ENCODE measurements around the gene GPRIN3.
"Not testable (repeated sequence)": the region's sequence is repeated elsewhere in the genome, so short reads cannot be mapped to it uniquely, and the experiment has no call there.

GPRIN3 gene

GRCh38 chr4:89203902-89204301, 103.7 kb downstream of the GPRIN3 start:
- Histone ChIP-seq H3K27me3 (ENCODE audit: insufficient read depth, low read length, poor library complexity, severe bottlenecking) (no peaks in the 10 kb centered on the region), H3K9me2 (replicated peaks; ENCODE audit: low read depth, low read length) (no peaks in the 10 kb centered on the region), H3K79me2 (ENCODE audit: insufficient read depth, low read length) (no peaks in the 10 kb centered on the region), H3K36me3 (ENCODE audit: insufficient read depth, low read length) (no peaks in the 10 kb centered on the region), H3F3A (ENCODE audit: low read depth) (no peaks in the 10 kb centered on the region), H3K9me3 (ENCODE audit: insufficient read depth, low read depth, low read length) (no peaks in the 10 kb centered on the region), H4K20me1 (ENCODE audit: insufficient read depth, low read length, poor library complexity, severe bottlenecking) (no peaks in the 10 kb centered on the region), H3K9ac (ENCODE audit: low read depth, low read length, poor library complexity, severe bottlenecking) (no peak overlapping the region), H3K4me1 (ENCODE audit: insufficient read depth, low read length, poor library complexity, severe bottlenecking) (no peaks in the 10 kb centered on the region), H3K4me2 (ENCODE audit: low read depth, low read length, poor library complexity, severe bottlenecking) (no peak overlapping the region), H2AFZ (ENCODE audit: low read length) (no peak overlapping the region), H3K4me3 (ENCODE audit: low read length, poor library complexity, severe bottlenecking) (no peak overlapping the region)
- TF ChIP-seq EZH2phosphoT487 (IDR thresholded peaks at IDR 0.05; ENCODE audit: borderline replicate concordance) = no peak

- H3K36me3 ChIP-seq (ENCODE audit: insufficient read depth, low read length); H3K79me2 ChIP-seq (ENCODE audit: insufficient read depth, low read length); H3K4me1 ChIP-seq (ENCODE audit: insufficient read depth, low read length, poor library complexity, severe bottlenecking); H4K20me1 ChIP-seq (ENCODE audit: insufficient read depth, low read length, poor library complexity, severe bottlenecking); H3K4me2 ChIP-seq (ENCODE audit: low read depth, low read length, poor library complexity, severe bottlenecking); H2AFZ ChIP-seq (ENCODE audit: low read length); H3K9me3 ChIP-seq (ENCODE audit: insufficient read depth, low read depth, low read length); H3K4me3 ChIP-seq (ENCODE audit: low read length, poor library complexity, severe bottlenecking); H3K9ac ChIP-seq (ENCODE audit: low read depth, low read length, poor library complexity, severe bottlenecking); H3K9me2 ChIP-seq (replicated peaks; ENCODE audit: low read depth, low read length); H3K27me3 ChIP-seq (ENCODE audit: insufficient read depth, low read length, poor library complexity, severe bottlenecking); H3F3A ChIP-seq (ENCODE audit: low read depth): not testable (repeated sequence)
Observed at GRCh38 chr4:89199394-89199793, 108.2 kb downstream of the GPRIN3 start.

- no peaks in the 10 kb centered on the region for H3K79me2 ChIP-seq (ENCODE audit: insufficient read depth, low read length)
- H4K20me1 ChIP-seq (ENCODE audit: insufficient read depth, low read length, poor library complexity, severe bottlenecking) = no peaks in the 10 kb centered on the region
- no peaks in the 10 kb centered on the region for H3K27me3 ChIP-seq (ENCODE audit: insufficient read depth, low read length, poor library complexity, severe bottlenecking)
- H3K9ac ChIP-seq (ENCODE audit: low read depth, low read length, poor library complexity, severe bottlenecking) = no peak overlapping the region
- no peaks in the 10 kb centered on the region for H3K9me2 ChIP-seq (replicated peaks; ENCODE audit: low read depth, low read length)
- no peaks in the 10 kb centered on the region for H3K9me3 ChIP-seq (ENCODE audit: insufficient read depth, low read depth, low read length)
- no peak overlapping the region for H2AFZ ChIP-seq (ENCODE audit: low read length)
- no peaks in the 10 kb centered on the region for H3K36me3 ChIP-seq (ENCODE audit: insufficient read depth, low read length)
- H3F3A ChIP-seq (ENCODE audit: low read depth) = no peaks in the 10 kb centered on the region
- TF ChIP-seq CTCF (conservative IDR thresholded peaks at IDR 0.05; ENCODE audit: low read length) (no peak), EZH2phosphoT487 (IDR thresholded peaks at IDR 0.05; ENCODE audit: borderline replicate concordance) (no peak)
- no peaks in the 10 kb centered on the region for H3K4me1 ChIP-seq (ENCODE audit: insufficient read depth, low read length, poor library complexity, severe bottlenecking)
- no peak overlapping the region for H3K4me3 ChIP-seq (ENCODE audit: low read length, poor library complexity, severe bottlenecking)
- no peak overlapping the region for H3K4me2 ChIP-seq (ENCODE audit: low read depth, low read length, poor library complexity, severe bottlenecking)
Observed at GRCh38 chr4:89197920-89198319, 109.7 kb downstream of the GPRIN3 start.

GRCh38 chr4:89196745-89197144, 110.9 kb downstream of the GPRIN3 start:
- no peak for TF ChIP-seq EZH2phosphoT487 (IDR thresholded peaks at IDR 0.05; ENCODE audit: borderline replicate concordance)
- no peak for TF ChIP-seq CTCF (conservative IDR thresholded peaks at IDR 0.05; ENCODE audit: low read length)
- H3K4me2 ChIP-seq (ENCODE audit: low read depth, low read length, poor library complexity, severe bottlenecking) = no peak overlapping the region
- no peak overlapping the region for H3K9ac ChIP-seq (ENCODE audit: low read depth, low read length, poor library complexity, severe bottlenecking)
- no peak overlapping the region for H3K4me3 ChIP-seq (ENCODE audit: low read length, poor library complexity, severe bottlenecking)
- no peaks in the 10 kb centered on the region for H3K4me1 ChIP-seq (ENCODE audit: insufficient read depth, low read length, poor library complexity, severe bottlenecking)
- no peak overlapping the region for H2AFZ ChIP-seq (ENCODE audit: low read length)
- H3K9me2 ChIP-seq (replicated peaks; ENCODE audit: low read depth, low read length) = no peaks in the 10 kb centered on the region
- H4K20me1 ChIP-seq (ENCODE audit: insufficient read depth, low read length, poor library complexity, severe bottlenecking) = no peaks in the 10 kb centered on the region
- no peaks in the 10 kb centered on the region for H3K27me3 ChIP-seq (ENCODE audit: insufficient read depth, low read length, poor library complexity, severe bottlenecking)
- no peaks in the 10 kb centered on the region for H3K36me3 ChIP-seq (ENCODE audit: insufficient read depth, low read length)
- no peaks in the 10 kb centered on the region for H3K79me2 ChIP-seq (ENCODE audit: insufficient read depth, low read length)
- no peaks in the 10 kb centered on the region for H3F3A ChIP-seq (ENCODE audit: low read depth)
- no peaks in the 10 kb centered on the region for H3K9me3 ChIP-seq (ENCODE audit: insufficient read depth, low read depth, low read length)

Data from Loucy (cell line).